Upper lobe of right lung (tissue), 1 donor: ENCODE results near the gene CFL1. TPM values are rescaled to one million over a fixed set of nuclear protein-coding genes. Genes with fewer than 3 reads are reported as not detected.
"Not testable (repeated sequence)": the region's sequence is repeated elsewhere in the genome, so short reads cannot be mapped to it uniquely, and the experiment has no call there.

ENCODE experiments used
- ATAC-seq: fragments of 200-7000 bp; cut with Tn5 transposase; one replicate; pipeline ENCODE4 v1.9.1; 2020; ENCODE audit warnings: mild to moderate bottlenecking, moderate library complexity
- DNase-seq: peaks from one replicate; pipeline ENCODE4 v3.0.0-alpha.2; 2020
- H3K27ac ChIP-seq: fragments of 200-600 bp; one replicate; pipeline ENCODE4 v1.8.0; 2022
- H3K27me3 ChIP-seq: fragments of 200-600 bp; one replicate; pipeline ENCODE4 v1.8.0; 2022; ENCODE audit warnings: mild to moderate bottlenecking
- H3K36me3 ChIP-seq: fragments of 200-600 bp; one replicate; pipeline ENCODE4 v1.8.0; 2022
- H3K4me1 ChIP-seq: fragments of 200-600 bp; one replicate; pipeline ENCODE4 v1.8.0; 2022
- H3K4me3 ChIP-seq: fragments of 200-600 bp; one replicate; pipeline ENCODE4 v1.8.0; 2022; ENCODE audit warnings: mild to moderate bottlenecking
- H3K9me3 ChIP-seq: fragments of 200-600 bp; one replicate; pipeline ENCODE4 v1.8.0; 2022
- intact Hi-C: fragments of 100-400 bp; cut with DNase I; formaldehyde crosslinking; loops from one replicate; pipeline ENCODE4 v1.11.0; 2022
- total RNA-seq: library from RNA; stranded (reverse); fragmentation: NEBNext Ultra II Directional; extraction: Animal tissue kit (Norgen Biotek cat#: 25700); gene quantifications from one replicate; pipeline ENCODE4 v1.2.1, GENCODE V29; 2021
- TF ChIP-seq, protein P1 (sequence below): fragments of 200-600 bp; IDR thresholded peaks from one replicate; pipeline ENCODE4 v1.8.0; 2022; ENCODE audit warnings: antibody characterized with exemption
- donor health status: DM: no; HTN: yes; CAD: no; lungs with severe emphysema.

Gene CFL1
- total RNA-seq, 1 donor from 2014 or later: 608 TPM

DNA sequence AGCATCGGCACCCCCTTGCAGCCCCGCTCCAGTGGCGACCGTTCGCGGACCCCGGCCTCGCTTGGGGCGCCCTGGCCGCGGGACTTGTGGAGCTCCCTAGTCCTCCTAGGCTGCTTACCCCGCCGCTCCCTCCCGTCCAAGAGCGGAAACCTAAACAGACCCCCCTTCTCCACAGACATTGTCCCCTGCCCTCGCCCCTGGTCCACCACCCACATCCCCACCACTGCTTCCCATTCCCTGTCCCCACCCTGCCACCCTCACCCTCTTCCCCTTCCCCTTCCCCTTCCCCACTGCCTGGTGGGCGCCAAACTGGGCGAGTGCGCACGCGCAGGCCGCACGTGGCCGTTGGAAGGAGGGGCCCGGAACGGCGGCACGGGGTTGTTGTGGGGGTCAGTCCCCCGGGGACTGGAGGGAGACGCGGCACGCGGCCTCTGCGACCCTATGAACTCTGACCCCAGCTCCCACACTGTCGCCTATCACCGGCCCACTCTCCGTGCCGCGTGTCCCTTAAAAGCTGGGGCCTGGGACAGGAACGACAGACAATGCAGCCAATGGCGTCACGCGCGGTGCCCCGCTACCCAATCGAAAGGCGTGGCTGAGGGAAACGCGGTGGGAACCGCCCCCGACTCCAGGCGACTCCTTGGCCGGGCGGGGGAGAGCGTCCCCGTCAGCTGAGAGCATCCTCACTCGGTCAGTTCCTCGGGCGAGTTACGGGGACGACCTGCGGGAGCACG is 24.5 kb downstream of the CFL1 start, which contains the start of gene SNX32:
SNX32 (plus strand) TSS at position 667 of the 734 bp plus-strand sequence. CDS start 103 bp downstream, outside the sequence.
- TF ChIP-seq, protein P1, sequence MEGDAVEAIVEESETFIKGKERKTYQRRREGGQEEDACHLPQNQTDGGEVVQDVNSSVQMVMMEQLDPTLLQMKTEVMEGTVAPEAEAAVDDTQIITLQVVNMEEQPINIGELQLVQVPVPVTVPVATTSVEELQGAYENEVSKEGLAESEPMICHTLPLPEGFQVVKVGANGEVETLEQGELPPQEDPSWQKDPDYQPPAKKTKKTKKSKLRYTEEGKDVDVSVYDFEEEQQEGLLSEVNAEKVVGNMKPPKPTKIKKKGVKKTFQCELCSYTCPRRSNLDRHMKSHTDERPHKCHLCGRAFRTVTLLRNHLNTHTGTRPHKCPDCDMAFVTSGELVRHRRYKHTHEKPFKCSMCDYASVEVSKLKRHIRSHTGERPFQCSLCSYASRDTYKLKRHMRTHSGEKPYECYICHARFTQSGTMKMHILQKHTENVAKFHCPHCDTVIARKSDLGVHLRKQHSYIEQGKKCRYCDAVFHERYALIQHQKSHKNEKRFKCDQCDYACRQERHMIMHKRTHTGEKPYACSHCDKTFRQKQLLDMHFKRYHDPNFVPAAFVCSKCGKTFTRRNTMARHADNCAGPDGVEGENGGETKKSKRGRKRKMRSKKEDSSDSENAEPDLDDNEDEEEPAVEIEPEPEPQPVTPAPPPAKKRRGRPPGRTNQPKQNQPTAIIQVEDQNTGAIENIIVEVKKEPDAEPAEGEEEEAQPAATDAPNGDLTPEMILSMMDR: no peak
- intact Hi-C loops: no loop called here
- Histone ChIP-seq H3K36me3 (no peaks in the 10 kb centered on the region), H3K4me1 (peaks cover 11% of the 10 kb centered on the region), H3K27me3 (no peaks in the 10 kb centered on the region), H3K4me3 (peak within 1 kb of the TSS; percentile 60), H3K27ac (no peak within 1 kb of the TSS), H3K9me3 (no peaks in the 10 kb centered on the region)
- ATAC-seq (peak; percentile 100), DNase-seq (peak; percentile 97)

GRCh38 chr11:65832231-65832630 is 25.7 kb downstream of the CFL1 start:
- peaks cover 11% of the 10 kb centered on the region for H3K4me1 ChIP-seq
- H3K9me3 ChIP-seq, DNase-seq, H3K36me3 ChIP-seq, H3K27ac ChIP-seq, ATAC-seq, intact Hi-C loops, H3K27me3 ChIP-seq, H3K4me3 ChIP-seq: not testable (repeated sequence)

DNA sequence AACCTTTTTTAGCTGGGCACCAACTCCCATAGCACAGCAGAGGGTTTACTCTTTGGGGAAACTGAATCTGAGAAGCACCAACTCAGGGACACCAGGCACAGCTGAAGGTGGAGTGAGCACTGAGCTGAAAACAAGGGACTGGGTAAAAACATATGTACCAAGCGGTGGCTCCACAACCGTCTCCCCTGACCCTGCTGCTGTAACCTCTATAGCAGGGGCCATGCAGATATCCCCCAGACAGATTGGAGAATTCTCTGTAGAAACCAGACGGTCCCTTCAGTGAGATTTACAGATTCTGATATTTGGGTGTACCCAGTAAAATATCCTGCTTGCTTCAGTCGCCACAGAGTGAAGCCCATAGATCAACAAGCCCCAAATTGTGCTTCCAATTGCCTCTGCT is 28.5 kb downstream of the CFL1 start:
- H3K36me3 ChIP-seq: no peaks in the 10 kb centered on the region
- peaks cover 10% of the 10 kb centered on the region for H3K4me1 ChIP-seq
- H3K27me3 ChIP-seq: no peaks in the 10 kb centered on the region
- no peak overlapping the region for H3K4me3 ChIP-seq
- no peak overlapping the region for H3K27ac ChIP-seq
- intact Hi-C loops: no loop called here
- TF ChIP-seq, protein P1: no peak
- no peaks in the 10 kb centered on the region for H3K9me3 ChIP-seq
- ATAC-seq: no peak
- no peak for DNase-seq

- ATAC-seq (no peak), DNase-seq (no peak)
- intact Hi-C loops: no loop called here
- H3K9me3 ChIP-seq: no peaks in the 10 kb centered on the region
- no peak overlapping the region for H3K27ac ChIP-seq
- H3K4me3 ChIP-seq: no peak overlapping the region
- H3K4me1 ChIP-seq: no peaks in the 10 kb centered on the region
- no peaks in the 10 kb centered on the region for H3K36me3 ChIP-seq
- TF ChIP-seq, protein P1: no peak
- H3K27me3 ChIP-seq: no peaks in the 10 kb centered on the region
These were observed 30.8 kb downstream of the CFL1 start for GRCh38 chr11:65826984-65827735.

DNA sequence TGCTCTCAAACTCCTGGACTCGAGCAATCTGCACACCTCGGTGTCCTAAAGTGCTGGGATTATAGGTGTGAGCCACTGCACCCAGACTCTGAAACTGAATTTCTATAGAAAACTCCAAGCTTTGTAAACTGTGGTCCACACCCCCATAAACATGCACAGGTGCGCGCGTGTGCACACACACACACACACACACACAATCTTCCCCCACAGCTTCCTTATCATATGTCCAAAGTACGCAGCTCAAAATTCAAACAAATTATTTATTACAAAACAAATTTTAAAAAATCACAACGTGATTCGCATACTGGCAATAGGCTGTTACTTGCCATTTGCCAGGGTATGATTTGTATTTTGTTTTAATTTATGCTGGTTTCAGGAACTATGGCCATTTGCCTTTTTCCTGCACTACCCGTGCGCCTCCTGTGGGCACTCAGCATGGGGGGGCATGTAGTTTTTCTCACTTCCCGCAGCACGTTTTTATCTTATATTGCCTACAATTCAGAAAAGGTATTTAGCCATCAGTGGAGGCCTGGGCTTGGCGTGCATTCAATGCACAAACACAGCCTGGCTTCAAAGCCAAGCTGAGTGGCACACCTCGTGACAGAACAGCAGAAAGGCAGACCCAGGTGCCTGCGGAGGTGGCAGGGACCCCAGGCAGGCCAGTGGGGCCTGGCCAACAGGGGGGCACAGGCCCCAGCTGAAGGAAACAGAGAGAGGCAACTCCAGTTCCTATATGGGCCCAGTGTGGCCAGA is 35.0 kb downstream of the CFL1 start:
- intact Hi-C loops: no loop called here
- Histone ChIP-seq H3K27ac (no peak overlapping the region), H3K27me3 (no peaks in the 10 kb centered on the region), H3K4me3 (no peak overlapping the region), H3K4me1 (no peaks in the 10 kb centered on the region), H3K36me3 (no peaks in the 10 kb centered on the region), H3K9me3 (no peaks in the 10 kb centered on the region)
- no peak for DNase-seq
- TF ChIP-seq, protein P1: no peak
- no peak for ATAC-seq
